Loucy (cell line): Measurements from ENCODE around the gene ELOA.

Experiments
- EZH2phosphoT487 ChIP-seq: fragments of 200-600 bp; IDR thresholded peaks from 2 replicates; pipeline ENCODE4 v1.6.1; 2018; ENCODE audit warnings: antibody characterized with exemption, mild to moderate bottlenecking, moderate library complexity, borderline replicate concordance
- TF ChIP-seq, protein P1 (sequence below): fragments of 200-600 bp; sonication (generic); conservative IDR thresholded peaks from 2 replicates; pipeline ENCODE4 v1.5.1; 2014; ENCODE audit warnings: mild to moderate bottlenecking, antibody characterized with exemption, low read length

DNA sequence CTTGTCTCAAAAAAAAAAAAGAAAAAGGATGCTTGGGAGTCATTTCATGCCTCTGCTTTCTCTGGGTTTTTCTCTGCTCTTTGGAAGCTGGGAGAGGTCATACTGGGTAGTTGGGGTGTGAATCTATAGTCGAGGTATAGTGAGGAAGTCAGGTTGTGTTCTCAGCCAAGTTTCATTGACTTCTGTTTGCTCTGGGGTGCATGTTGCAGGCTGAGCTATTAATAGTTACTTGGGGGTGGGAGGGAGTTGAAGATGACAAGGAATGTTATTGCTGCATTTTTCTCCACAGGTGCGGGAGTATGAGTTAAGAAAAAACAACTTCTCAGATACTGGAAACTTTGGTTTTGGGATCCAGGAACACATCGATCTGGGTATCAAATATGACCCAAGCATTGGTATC, 48.9 kb upstream of the ELOA start:
- TF ChIP-seq, protein P1, sequence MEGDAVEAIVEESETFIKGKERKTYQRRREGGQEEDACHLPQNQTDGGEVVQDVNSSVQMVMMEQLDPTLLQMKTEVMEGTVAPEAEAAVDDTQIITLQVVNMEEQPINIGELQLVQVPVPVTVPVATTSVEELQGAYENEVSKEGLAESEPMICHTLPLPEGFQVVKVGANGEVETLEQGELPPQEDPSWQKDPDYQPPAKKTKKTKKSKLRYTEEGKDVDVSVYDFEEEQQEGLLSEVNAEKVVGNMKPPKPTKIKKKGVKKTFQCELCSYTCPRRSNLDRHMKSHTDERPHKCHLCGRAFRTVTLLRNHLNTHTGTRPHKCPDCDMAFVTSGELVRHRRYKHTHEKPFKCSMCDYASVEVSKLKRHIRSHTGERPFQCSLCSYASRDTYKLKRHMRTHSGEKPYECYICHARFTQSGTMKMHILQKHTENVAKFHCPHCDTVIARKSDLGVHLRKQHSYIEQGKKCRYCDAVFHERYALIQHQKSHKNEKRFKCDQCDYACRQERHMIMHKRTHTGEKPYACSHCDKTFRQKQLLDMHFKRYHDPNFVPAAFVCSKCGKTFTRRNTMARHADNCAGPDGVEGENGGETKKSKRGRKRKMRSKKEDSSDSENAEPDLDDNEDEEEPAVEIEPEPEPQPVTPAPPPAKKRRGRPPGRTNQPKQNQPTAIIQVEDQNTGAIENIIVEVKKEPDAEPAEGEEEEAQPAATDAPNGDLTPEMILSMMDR: no peak
- TF ChIP-seq EZH2phosphoT487: no peak
